ENCODE measurements around the gene ZNF322.

ZNF322 gene

DNA sequence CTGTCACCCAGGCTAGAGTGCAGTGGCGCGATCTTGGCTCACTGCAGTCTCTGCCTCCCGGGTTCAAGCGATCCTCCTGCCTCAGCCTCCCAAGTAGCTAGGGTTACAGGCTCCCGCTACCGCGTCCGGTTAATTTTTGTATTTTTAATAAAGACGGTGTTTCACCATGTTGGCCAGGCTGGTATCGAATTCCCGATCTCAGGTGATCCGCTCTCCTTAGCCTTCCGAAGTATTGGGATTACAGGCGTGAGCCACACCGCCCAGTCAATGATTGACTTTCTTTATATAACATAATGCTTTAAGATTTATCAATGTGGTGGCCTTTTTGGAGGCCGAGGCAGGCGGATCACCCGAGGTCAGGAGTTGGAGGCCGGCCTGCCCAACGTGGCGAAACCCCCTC is 70.6 kb downstream of the ZNF322 start:
- DNase-seq, result no peak
